Right lobe of liver (tissue), 4 donors: ENCODE measurements around the gene INPP5A.

Experiments
- POLR2A ChIP-seq: fragments of 450-650 bp; IDR thresholded peaks from one replicate; pipeline ENCODE4 v1.6.1; 2017; ENCODE audit warnings: antibody characterized with exemption, mild to moderate bottlenecking
- TF ChIP-seq, protein P1 (sequence below), 4 donors: fragments of 200-600 bp in 3 of 4; fragments of 450-650 bp in 1 of 4; IDR thresholded peaks; one replicate each; pipeline versions ENCODE4 v1.5.1 to v1.8.0; 2016 to 2022; ENCODE audit warnings: antibody characterized with exemption in 4 of 4, mild to moderate bottlenecking in 2 of 4
- donor health status: DM: no; HTN: no; CAD: no.
- donor health status: DM: no; HTN: no; CAD: no.
- donor health status: DM: no; HTN: yes; CAD: no.

DNA sequence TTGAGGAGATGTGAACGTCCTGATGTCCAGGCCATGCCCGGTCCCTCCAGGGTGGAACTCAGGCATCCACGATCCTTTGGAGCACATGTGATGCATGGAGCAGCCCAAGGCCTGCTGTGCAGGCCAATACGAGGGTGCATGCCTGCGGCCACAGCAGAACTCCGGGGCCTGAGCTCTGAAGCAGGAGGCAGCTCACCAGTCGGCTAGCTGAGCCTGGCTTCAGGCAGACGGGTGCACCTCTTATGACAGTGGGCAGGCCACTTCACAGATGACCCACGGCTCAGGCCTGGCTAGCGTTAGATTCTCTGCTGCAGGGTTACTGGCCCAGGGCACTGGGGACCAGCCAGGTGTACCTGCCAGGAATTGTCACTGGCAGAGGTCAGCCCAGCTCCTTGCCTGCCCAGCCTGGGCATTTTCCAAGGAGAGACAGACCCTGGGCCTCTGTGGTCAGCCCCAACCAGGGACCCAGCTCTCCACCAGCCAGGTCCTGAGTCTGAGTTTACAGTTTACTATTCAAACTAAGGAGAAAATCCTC, 29.6 kb upstream of the INPP5A start:
- TF ChIP-seq, protein P1, sequence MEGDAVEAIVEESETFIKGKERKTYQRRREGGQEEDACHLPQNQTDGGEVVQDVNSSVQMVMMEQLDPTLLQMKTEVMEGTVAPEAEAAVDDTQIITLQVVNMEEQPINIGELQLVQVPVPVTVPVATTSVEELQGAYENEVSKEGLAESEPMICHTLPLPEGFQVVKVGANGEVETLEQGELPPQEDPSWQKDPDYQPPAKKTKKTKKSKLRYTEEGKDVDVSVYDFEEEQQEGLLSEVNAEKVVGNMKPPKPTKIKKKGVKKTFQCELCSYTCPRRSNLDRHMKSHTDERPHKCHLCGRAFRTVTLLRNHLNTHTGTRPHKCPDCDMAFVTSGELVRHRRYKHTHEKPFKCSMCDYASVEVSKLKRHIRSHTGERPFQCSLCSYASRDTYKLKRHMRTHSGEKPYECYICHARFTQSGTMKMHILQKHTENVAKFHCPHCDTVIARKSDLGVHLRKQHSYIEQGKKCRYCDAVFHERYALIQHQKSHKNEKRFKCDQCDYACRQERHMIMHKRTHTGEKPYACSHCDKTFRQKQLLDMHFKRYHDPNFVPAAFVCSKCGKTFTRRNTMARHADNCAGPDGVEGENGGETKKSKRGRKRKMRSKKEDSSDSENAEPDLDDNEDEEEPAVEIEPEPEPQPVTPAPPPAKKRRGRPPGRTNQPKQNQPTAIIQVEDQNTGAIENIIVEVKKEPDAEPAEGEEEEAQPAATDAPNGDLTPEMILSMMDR (IDR thresholded peaks at IDR 0.05): no peak
- TF ChIP-seq POLR2A: no peak
